Measurements from ENCODE around the gene MEG3. TPM values are rescaled to one million over a fixed set of nuclear protein-coding genes. Genes with fewer than 3 reads are reported as not detected.

Gene MEG3
- total and polyA plus RNA-seq, 9 of the 15 experiments (the other 6 are each of a cell fraction or from before 2014, with no cell fraction given), result 0.10 to 5.3 (median 1.0) TPM; not detected in 1

- TF ChIP-seq ZNF592 (IDR thresholded peaks at IDR 0.05), result 0 out of 2 replicates have a peak, but pooled peaks have one; percentile 69
- TF ChIP-seq ATF7 (IDR thresholded peaks at IDR 0.05), result peak; percentile 36; the same call in 1 of the 2 replicates
- no peak for TF ChIP-seq ZNF780A (CRISPR knock-in tag; IDR thresholded peaks at IDR 0.05)
- TF ChIP-seq PKNOX1 (IDR thresholded peaks at IDR 0.05), result no peak
- TF ChIP-seq ZBTB17 (CRISPR knock-in tag; IDR thresholded peaks at IDR 0.05), result no peak
- no peak for TF ChIP-seq CBX2 (IDR thresholded peaks at IDR 0.05; ENCODE audit: insufficient read depth, low read length, poor library complexity, severe bottlenecking)
- no peak for TF ChIP-seq SMAD1 (IDR thresholded peaks at IDR 0.05; ENCODE audit: low read depth, low read length, partially characterized antibody)
- no peak for TF ChIP-seq ZNF436 (CRISPR knock-in tag; IDR thresholded peaks at IDR 0.05)
- 0 out of 6 replicates have a peak, but pooled peaks of 1 of the 3 experiments have one; percentile 12 for TF ChIP-seq CTCF (IDR thresholded peaks at IDR 0.05 in 2 of 3, conservative IDR thresholded peaks at IDR 0.05 in 1 of 3; ENCODE audit: insufficient read depth in 2 of 3, low read depth in 1 of 3, low read length in 3 of 3)
- TF ChIP-seq RBM39 (optimal IDR thresholded peaks at IDR 0.05; ENCODE audit: low read depth, low read length), result no peak
- no peak for TF ChIP-seq HCFC1 (IDR thresholded peaks at IDR 0.05; ENCODE audit: low read depth, low read length)
- no peak for TF ChIP-seq FOXK2 (conservative IDR thresholded peaks at IDR 0.05 in 1 of 2, IDR thresholded peaks at IDR 0.05 in 1 of 2; ENCODE audit: low read depth in 2 of 2)
- no peak for TF ChIP-seq ERF (CRISPR knock-in tag; IDR thresholded peaks at IDR 0.05)
- TF ChIP-seq HNRNPLL (IDR thresholded peaks at IDR 0.05; ENCODE audit: low read depth, low read length, poor library complexity, severe bottlenecking), result no peak
- TF ChIP-seq CEBPZ (IDR thresholded peaks at IDR 0.05; ENCODE audit: borderline replicate concordance, low read depth, low read length), result no peak
- no peak for TF ChIP-seq IRF1 (CRISPR knock-in tag; IDR thresholded peaks at IDR 0.05; ENCODE audit: borderline replicate concordance)
- no peak for TF ChIP-seq ESRRA (IDR thresholded peaks at IDR 0.05; ENCODE audit: borderline replicate concordance, low read depth)
Observed at GRCh38 chr14:100788942-100789341, 37.0 kb upstream of the MEG3 start (continued).

Measured in K562 (cell line).